HL-60 (cell line): Measurements from ENCODE around the gene NFAT5.

Experiments
- DNase-seq, 2 experiments: peaks; one replicate each; pipeline ENCODE4 v3.0.0-alpha.2; 2010 to 2020; ENCODE audit warnings: low read depth in 1 of 2, low spot score in 1 of 2
- H3K27ac ChIP-seq: fragments of 250-450 bp; sonication (Bioruptor Pico); replicated peaks from 2 replicates; pipeline ENCODE4 v1.5.1; 2020; ENCODE audit warnings: mild to moderate bottlenecking, moderate library complexity
- H3K27me3 ChIP-seq: fragments of 250-450 bp; sonication (Bioruptor Pico); 2 replicates; pipeline ENCODE4 v1.5.1; 2021; ENCODE audit warnings: mild to moderate bottlenecking, moderate library complexity; ENCODE audit not compliant: insufficient read depth, poor library complexity, severe bottlenecking
- H3K4me3 ChIP-seq: replicated peaks from 2 replicates; pipeline ENCODE4 v1.5.1; 2011; ENCODE audit warnings: mild to moderate bottlenecking, control low read depth, low read length; ENCODE audit not compliant: insufficient read depth
- CTCF ChIP-seq: IDR thresholded peaks from one replicate; pipeline ENCODE4 v1.5.1; 2011; ENCODE audit warnings: low read length, control low read depth, inconsistent platforms; ENCODE audit not compliant: insufficient read depth
- GABPA ChIP-seq: IDR thresholded peaks from 2 replicates; pipeline ENCODE4 v1.6.1; 2012; ENCODE audit warnings: low read depth
- POLR2AphosphoS5 ChIP-seq: IDR thresholded peaks from 2 replicates; pipeline ENCODE4 v1.6.1; 2012; ENCODE audit warnings: low read depth
- REST ChIP-seq: IDR thresholded peaks from 2 replicates; pipeline ENCODE4 v1.6.1; 2012; ENCODE audit warnings: low read depth; ENCODE audit not compliant: insufficient replicate concordance
- SPI1 ChIP-seq: IDR thresholded peaks from 2 replicates; pipeline ENCODE4 v1.6.1; 2012; ENCODE audit warnings: low read depth, mild to moderate bottlenecking, borderline replicate concordance

Gene NFAT5

DNA sequence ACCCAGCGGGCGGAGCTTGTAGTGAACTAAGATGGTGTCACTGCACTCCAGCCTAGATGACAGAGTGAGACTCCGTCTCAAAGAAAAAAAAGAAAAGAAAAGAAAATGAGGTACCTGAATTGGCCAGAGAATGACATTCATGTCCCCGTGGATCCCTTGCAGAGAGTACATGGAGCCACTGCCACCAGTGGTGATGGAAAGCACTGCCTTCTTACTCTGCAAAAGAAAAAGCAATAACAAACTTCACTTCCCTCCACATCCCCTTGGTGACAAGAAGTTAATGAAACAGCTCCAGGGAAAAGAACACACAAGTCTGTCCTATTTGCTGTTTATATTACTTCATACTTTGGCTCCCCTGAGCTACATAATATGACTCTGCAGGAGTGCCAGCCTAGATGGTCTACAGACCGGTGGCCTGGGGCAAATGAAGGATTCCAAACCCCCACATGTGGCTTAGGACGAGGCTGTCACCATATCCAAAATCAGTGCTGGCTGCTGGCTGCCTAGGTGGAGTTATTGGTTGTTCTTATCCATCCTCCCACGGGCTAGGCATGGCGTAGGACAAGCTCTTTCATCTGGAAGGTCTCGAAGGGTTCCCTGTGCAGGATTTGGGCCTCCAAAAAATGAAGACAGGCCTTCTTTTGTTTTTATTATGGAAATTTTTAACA lies 147.3 kb downstream of the NFAT5 start:
- DNase-seq, result no peak
- H3K4me3 ChIP-seq, result no peak overlapping the region
- no peak for TF ChIP-seq POLR2AphosphoS5
- no peak for TF ChIP-seq GABPA
- no peak for TF ChIP-seq SPI1
- no peak for TF ChIP-seq CTCF
- TF ChIP-seq REST, result no peak
- no peaks in the 10 kb centered on the region for H3K27me3 ChIP-seq
- H3K27ac ChIP-seq, result no peak overlapping the region

- TF ChIP-seq REST (no peak), SPI1 (no peak), GABPA (no peak), POLR2AphosphoS5 (no peak), CTCF (no peak)
- Histone ChIP-seq H3K27ac (no peak overlapping the region), H3K27me3 (no peaks in the 10 kb centered on the region), H3K4me3 (no peak overlapping the region)
- no peak for DNase-seq
These were observed 151.3 kb downstream of the NFAT5 start for GRCh38 chr16:69717066-69717465.

- no peak for DNase-seq
- TF ChIP-seq REST (no peak), GABPA (no peak), CTCF (no peak), POLR2AphosphoS5 (no peak), SPI1 (no peak)
- H3K27me3 ChIP-seq, result no peaks in the 10 kb centered on the region
These were observed 152.5 kb downstream of the NFAT5 start for GRCh38 chr16:69718111-69718764.

More at GRCh38 chr16:69718111-69718764, 152.5 kb downstream of the NFAT5 start:
- no peak overlapping the region for H3K4me3 ChIP-seq
- no peak overlapping the region for H3K27ac ChIP-seq
